ENCODE data around the gene LIMS2.

LIMS2 gene

GRCh38 chr2:127651971-127652550 lies 23.3 kb downstream of the LIMS2 start:
- no peak for TF ChIP-seq CTCF (IDR thresholded peaks at IDR 0.05; ENCODE audit: insufficient read depth, low read depth, low read length, missing control alignments)
- H3K4me3 ChIP-seq (ENCODE audit: low read depth, low read length), result no peak overlapping the region
- DNase-seq (ENCODE audit: low read depth), result no peak

DNA sequence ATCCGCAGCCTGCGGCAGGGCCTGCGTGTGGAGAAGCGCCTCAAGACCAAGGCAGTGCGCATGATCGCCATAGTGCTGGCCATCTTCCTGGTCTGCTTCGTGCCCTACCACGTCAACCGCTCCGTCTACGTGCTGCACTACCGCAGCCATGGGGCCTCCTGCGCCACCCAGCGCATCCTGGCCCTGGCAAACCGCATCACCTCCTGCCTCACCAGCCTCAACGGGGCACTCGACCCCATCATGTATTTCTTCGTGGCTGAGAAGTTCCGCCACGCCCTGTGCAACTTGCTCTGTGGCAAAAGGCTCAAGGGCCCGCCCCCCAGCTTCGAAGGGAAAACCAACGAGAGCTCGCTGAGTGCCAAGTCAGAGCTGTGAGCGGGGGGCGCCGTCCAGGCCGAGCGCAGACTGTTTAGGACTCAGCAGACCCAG lies 23.9 kb downstream of the LIMS2 start:
- H3K4me3 ChIP-seq (ENCODE audit: low read depth, low read length), result no peak overlapping the region
- no peak for TF ChIP-seq CTCF (IDR thresholded peaks at IDR 0.05; ENCODE audit: insufficient read depth, low read depth, low read length, missing control alignments)
- DNase-seq (ENCODE audit: low read depth), result no peak

DNA sequence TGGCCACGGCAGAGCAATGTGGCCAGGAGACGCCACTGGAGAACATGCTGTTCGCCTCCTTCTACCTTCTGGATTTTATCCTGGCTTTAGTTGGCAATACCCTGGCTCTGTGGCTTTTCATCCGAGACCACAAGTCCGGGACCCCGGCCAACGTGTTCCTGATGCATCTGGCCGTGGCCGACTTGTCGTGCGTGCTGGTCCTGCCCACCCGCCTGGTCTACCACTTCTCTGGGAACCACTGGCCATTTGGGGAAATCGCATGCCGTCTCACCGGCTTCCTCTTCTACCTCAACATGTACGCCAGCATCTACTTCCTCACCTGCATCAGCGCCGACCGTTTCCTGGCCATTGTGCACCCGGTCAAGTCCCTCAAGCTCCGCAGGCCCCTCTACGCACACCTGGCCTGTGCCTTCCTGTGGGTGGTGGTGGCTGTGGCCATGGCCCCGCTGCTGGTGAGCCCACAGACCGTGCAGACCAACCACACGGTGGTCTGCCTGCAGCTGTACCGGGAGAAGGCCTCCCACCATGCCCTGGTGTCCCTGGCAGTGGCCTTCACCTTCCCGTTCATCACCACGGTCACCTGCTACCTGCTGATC lies 24.4 kb downstream of the LIMS2 start:
- DNase-seq (ENCODE audit: low read depth), result no peak
- no peak for TF ChIP-seq CTCF (IDR thresholded peaks at IDR 0.05; ENCODE audit: insufficient read depth, low read depth, low read length, missing control alignments)
- H3K4me3 ChIP-seq (ENCODE audit: low read depth, low read length), result no peak overlapping the region

DNA sequence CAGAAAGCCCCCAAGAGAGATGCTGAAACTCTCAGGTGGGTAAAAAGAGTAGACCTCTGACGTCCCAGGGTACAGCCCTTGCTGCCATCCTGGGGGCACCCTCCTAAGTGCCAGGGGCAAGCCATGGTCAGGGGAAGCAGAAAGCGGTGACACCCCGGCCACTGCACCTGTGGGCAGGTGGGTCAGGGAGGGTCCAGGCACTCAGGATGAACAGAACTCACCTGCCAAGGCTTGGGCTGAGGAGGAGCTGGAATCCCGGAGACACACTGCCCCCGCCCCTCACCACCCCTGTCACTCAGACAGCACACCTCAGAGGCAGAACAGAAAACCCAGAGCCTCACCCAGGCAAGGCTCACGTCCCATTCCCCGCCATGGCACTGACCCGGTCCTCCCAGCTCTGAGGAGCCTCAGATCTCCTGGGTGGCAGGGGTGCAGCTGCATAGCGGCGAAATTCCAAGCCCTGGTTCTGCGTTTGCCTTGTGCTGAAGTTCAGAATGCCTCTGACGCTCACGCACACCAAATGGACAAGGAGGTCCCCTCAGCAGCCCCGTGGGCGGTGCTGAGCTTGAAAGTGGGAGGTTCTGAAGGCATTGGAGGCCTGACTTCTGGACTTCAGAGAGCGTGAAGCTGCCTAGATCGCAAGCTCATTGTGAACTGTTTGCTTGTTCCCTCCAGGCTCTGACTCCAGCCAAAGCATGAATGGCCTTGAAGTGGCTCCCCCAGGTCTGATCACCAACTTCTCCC lies 25.1 kb downstream of the LIMS2 start:
- no peak overlapping the region for H3K4me3 ChIP-seq (ENCODE audit: low read depth, low read length)
- no peak for DNase-seq (ENCODE audit: low read depth)
- no peak for TF ChIP-seq CTCF (IDR thresholded peaks at IDR 0.05; ENCODE audit: insufficient read depth, low read depth, low read length, missing control alignments)

- TF ChIP-seq CTCF (IDR thresholded peaks at IDR 0.05; ENCODE audit: insufficient read depth, low read depth, low read length, missing control alignments), result peak; percentile 85
- peak; percentile 82 for DNase-seq (ENCODE audit: low read depth)
- H3K4me3 ChIP-seq (ENCODE audit: low read depth, low read length), result no peak overlapping the region
These were observed 25.7 kb downstream of the LIMS2 start for GRCh38 chr2:127649684-127650040.

DNA sequence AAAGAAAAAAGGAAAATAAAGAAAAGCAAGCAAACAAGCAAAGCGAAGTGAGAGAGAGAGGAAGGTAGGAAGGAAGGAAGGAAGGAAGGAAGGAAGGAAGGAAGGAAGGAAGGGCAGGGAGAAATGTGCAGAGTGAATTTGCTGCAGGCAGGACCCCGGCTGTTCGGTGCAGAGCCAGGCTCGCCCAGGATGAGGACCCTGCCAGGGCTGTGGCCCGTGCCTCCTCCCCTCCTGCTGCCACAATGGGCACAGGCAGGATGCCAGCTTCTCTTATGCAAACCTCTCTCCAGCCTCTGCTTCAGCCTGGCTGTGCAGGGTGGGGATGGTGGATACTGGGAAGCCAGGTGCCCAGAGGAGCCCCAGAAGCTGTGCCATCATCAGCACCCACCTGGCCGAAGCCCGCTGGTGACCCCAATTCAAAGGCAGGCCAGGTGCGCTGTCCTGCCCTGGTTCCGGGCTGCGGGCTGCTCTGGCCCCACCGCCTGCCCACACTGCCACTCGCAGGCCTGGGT lies 26.2 kb downstream of the LIMS2 start:
- no peak overlapping the region for H3K4me3 ChIP-seq (ENCODE audit: low read depth, low read length)
- DNase-seq (ENCODE audit: low read depth), result no peak
- no peak for TF ChIP-seq CTCF (IDR thresholded peaks at IDR 0.05; ENCODE audit: insufficient read depth, low read depth, low read length, missing control alignments)
